Measurements from ENCODE around the gene SERPINB6. TPM values are rescaled to one million over a fixed set of nuclear protein-coding genes. Genes with fewer than 3 reads are reported as not detected.
"Not testable (repeated sequence)": the region's sequence is repeated elsewhere in the genome, so short reads cannot be mapped to it uniquely, and the experiment has no call there.

The SERPINB6 gene
- total RNA-seq, 1 donor from 2014 or later = 186 TPM

- no peaks in the 10 kb centered on the region for H3K9me3 Mint-ChIP-seq (ENCODE audit: unreplicated experiment)
- DNase-seq (ENCODE audit: low spot score) = no peak
- peaks cover 11% of the 10 kb centered on the region for H3K36me3 Mint-ChIP-seq (ENCODE audit: low read depth, unreplicated experiment)
- H3K27ac Mint-ChIP-seq (ENCODE audit: unreplicated experiment) = no peak overlapping the region
- peaks cover 12% of the 10 kb centered on the region for H3K4me1 Mint-ChIP-seq (ENCODE audit: unreplicated experiment)
- H3K27me3 Mint-ChIP-seq (ENCODE audit: unreplicated experiment) = peaks cover 9% of the 10 kb centered on the region
- no peak for TF ChIP-seq CTCF (IDR thresholded peaks at IDR 0.05; ENCODE audit: unreplicated experiment)
- no peak overlapping the region for H3K4me3 Mint-ChIP-seq (ENCODE audit: unreplicated experiment)
These were observed 29.9 kb upstream of the SERPINB6 start for GRCh38 chr6:3001146-3001772.

- Mint-ChIP-seq H3K4me1 (ENCODE audit: unreplicated experiment) (peaks cover 12% of the 10 kb centered on the region), H3K9me3 (ENCODE audit: unreplicated experiment) (no peaks in the 10 kb centered on the region), H3K4me3 (ENCODE audit: unreplicated experiment) (peak within 1 kb of the TSS; percentile 91), H3K27me3 (ENCODE audit: unreplicated experiment) (peaks cover 4% of the 10 kb centered on the region), H3K36me3 (ENCODE audit: low read depth, unreplicated experiment) (peaks cover 4% of the 10 kb centered on the region), H3K27ac (ENCODE audit: unreplicated experiment) (peak within 1 kb of the TSS; percentile 57)
- DNase-seq (ENCODE audit: low spot score) = peak; percentile 97
- TF ChIP-seq CTCF (IDR thresholded peaks at IDR 0.05; ENCODE audit: unreplicated experiment) = no peak
These were observed 28.5 kb upstream of the SERPINB6 start, which contains the start of gene NQO2 for GRCh38 chr6:2999618-3000557. Gene NQO2 (plus strand): TSS chr6:2999894. CDS start chr6:3006553, 6,659 bp downstream.

GRCh38 chr6:2998998-2999617 is 27.7 kb upstream of the SERPINB6 start:
- H3K4me3 Mint-ChIP-seq (ENCODE audit: unreplicated experiment) = peak overlapping the region; percentile 88
- H3K27ac Mint-ChIP-seq (ENCODE audit: unreplicated experiment) = peak overlapping the region; percentile 54
- DNase-seq (ENCODE audit: low spot score) = peak; percentile 10
- H3K27me3 Mint-ChIP-seq (ENCODE audit: unreplicated experiment) = peaks cover 2% of the 10 kb centered on the region
- no peaks in the 10 kb centered on the region for H3K36me3 Mint-ChIP-seq (ENCODE audit: low read depth, unreplicated experiment)
- no peaks in the 10 kb centered on the region for H3K9me3 Mint-ChIP-seq (ENCODE audit: unreplicated experiment)
- no peak for TF ChIP-seq CTCF (IDR thresholded peaks at IDR 0.05; ENCODE audit: unreplicated experiment)
- peaks cover 12% of the 10 kb centered on the region for H3K4me1 Mint-ChIP-seq (ENCODE audit: unreplicated experiment)

GRCh38 chr6:2998249-2998997 is 27.1 kb upstream of the SERPINB6 start:
- not testable (repeated sequence) for DNase-seq (ENCODE audit: low spot score); H3K9me3 Mint-ChIP-seq (ENCODE audit: unreplicated experiment); H3K27me3 Mint-ChIP-seq (ENCODE audit: unreplicated experiment); H3K36me3 Mint-ChIP-seq (ENCODE audit: low read depth, unreplicated experiment)
- peak; percentile 74 for TF ChIP-seq CTCF (IDR thresholded peaks at IDR 0.05; ENCODE audit: unreplicated experiment)
- Mint-ChIP-seq H3K4me3 (ENCODE audit: unreplicated experiment) (peak overlapping the region; percentile 88), H3K27ac (ENCODE audit: unreplicated experiment) (peak overlapping the region; percentile 54), H3K4me1 (ENCODE audit: unreplicated experiment) (peaks cover 12% of the 10 kb centered on the region)
